HepG2 (cell line): ENCODE results near the gene FBF1. TPM values are rescaled to one million over a fixed set of nuclear protein-coding genes. Genes with fewer than 3 reads are reported as not detected.

ENCODE experiments used
- ARNT2 ChIP-seq: sonication (generic); formaldehyde crosslinking; IDR thresholded peaks from 2 replicates; pipeline ENCODE4 v1.8.0; 2022; ENCODE audit warnings: mild to moderate bottlenecking, low read depth, missing genetic modification reagents, moderate library complexity
- CBX2 ChIP-seq, 2 experiments: fragments of 200-600 bp in 1 of 2; sonication (generic); formaldehyde crosslinking in 1 of 2; IDR thresholded peaks; 2 replicates each; pipeline versions ENCODE4 v1.7.0 to v1.8.1; 2018 to 2022; ENCODE audit warnings: low read depth in 2 of 2, low read length in 1 of 2, mild to moderate bottlenecking in 1 of 2, missing genetic modification reagents in 1 of 2
- CEBPG ChIP-seq: IDR thresholded peaks from 2 replicates; pipeline ENCODE4 v1.6.1; 2016
- CEBPZ ChIP-seq: IDR thresholded peaks from 2 replicates; pipeline ENCODE4 v1.6.1; 2012; ENCODE audit warnings: low read length, improper control_type of control experiment
- DNMT3B ChIP-seq: conservative IDR thresholded peaks from 2 replicates; pipeline ENCODE4 v1.6.1; 2016; ENCODE audit warnings: missing biosample characterization, control low read depth
- E2F1 ChIP-seq: sonication (generic); formaldehyde crosslinking; IDR thresholded peaks from 2 replicates; pipeline ENCODE4 v1.5.0; 2020; ENCODE audit warnings: missing genetic modification reagents
- ELF3 ChIP-seq: IDR thresholded peaks from 2 replicates; pipeline ENCODE4 v1.6.1; 2016; ENCODE audit warnings: missing genetic modification reagents, missing compliant biosample characterization
- GZF1 ChIP-seq: sonication (generic); formaldehyde crosslinking; IDR thresholded peaks from 2 replicates; pipeline ENCODE4 v1.5.1; 2020; ENCODE audit warnings: mild to moderate bottlenecking, missing genetic modification reagents
- HCFC1 ChIP-seq: fragments of 150-350 bp; IDR thresholded peaks from 2 replicates; pipeline ENCODE4 v1.6.1; 2014; ENCODE audit warnings: low read depth, low read length
- HNRNPUL1 ChIP-seq: fragments of 200-400 bp; formaldehyde crosslinking; IDR thresholded peaks from 2 replicates; pipeline ENCODE4 v1.6.1; 2017; ENCODE audit warnings: low read depth, mild to moderate bottlenecking, low read length, moderate library complexity
- MBD4 ChIP-seq: IDR thresholded peaks from 2 replicates; pipeline ENCODE4 v1.6.1; 2012; ENCODE audit warnings: low read length, inconsistent platforms, borderline replicate concordance
- MYNN ChIP-seq: sonication (generic); formaldehyde crosslinking; IDR thresholded peaks from 2 replicates; pipeline ENCODE4 v1.4.0; 2020; ENCODE audit warnings: mild to moderate bottlenecking, low read depth, missing genetic modification reagents
- NFIB ChIP-seq: sonication (generic); formaldehyde crosslinking; IDR thresholded peaks from 2 replicates; pipeline ENCODE4 v1.9.0; 2021; ENCODE audit warnings: missing genetic modification reagents, mild to moderate bottlenecking, borderline replicate concordance
- RAD51 ChIP-seq: fragments of 450-650 bp; IDR thresholded peaks from 2 replicates; pipeline ENCODE4 v1.6.1; 2016; ENCODE audit warnings: borderline replicate concordance
- SRSF4 ChIP-seq: fragments of 200-400 bp; formaldehyde crosslinking; IDR thresholded peaks from one replicate; pipeline ENCODE4 v1.6.1; 2018; ENCODE audit warnings: mild to moderate bottlenecking, low read depth, low read length, moderate library complexity; ENCODE audit not compliant: poor library complexity, severe bottlenecking
- ZNF101 ChIP-seq: sonication (generic); formaldehyde crosslinking; IDR thresholded peaks from 2 replicates; pipeline ENCODE4 v1.4.0; 2020; ENCODE audit warnings: mild to moderate bottlenecking, low read depth, missing genetic modification reagents, borderline replicate concordance
- ZNF225 ChIP-seq: sonication (generic); formaldehyde crosslinking; IDR thresholded peaks from 2 replicates; pipeline ENCODE4 v1.4.0; 2020; ENCODE audit warnings: mild to moderate bottlenecking, missing genetic modification reagents
- ZNF572 ChIP-seq: sonication (generic); formaldehyde crosslinking; IDR thresholded peaks from 2 replicates; pipeline ENCODE4 v1.5.1; 2020; ENCODE audit warnings: mild to moderate bottlenecking, missing genetic modification reagents
- ZNF615 ChIP-seq: sonication (generic); formaldehyde crosslinking; IDR thresholded peaks from 2 replicates; pipeline ENCODE4 v1.5.0; 2020; ENCODE audit warnings: mild to moderate bottlenecking, missing genetic modification reagents, borderline replicate concordance
- ZNF616 ChIP-seq: sonication (generic); formaldehyde crosslinking; IDR thresholded peaks from 2 replicates; pipeline ENCODE4 v1.5.0; 2020; ENCODE audit warnings: low read depth, mild to moderate bottlenecking, missing genetic modification reagents
- polyA plus RNA-seq, 8 experiments: library from polyadenylated mRNA; depleted of rRNA in 3 of 8; stranded (reverse) in 7 of 8; unstranded in 1 of 8; fragments of >200 nt; fragmentation: Illumina TruSeq in 4 of 8; extraction: Trizol in 4 of 8; gene quantifications; 2 replicates each; pipeline versions ENCODE4 v1.2.1 to v1.2.3, GENCODE V29; 2011 to 2016; ENCODE audit warnings: low read depth in 4 of 8, missing spikeins in 1 of 8, mixed read lengths in 1 of 8; ENCODE audit not compliant: insufficient read depth in 1 of 8
- total RNA-seq, 5 experiments: library from RNA; depleted of rRNA; stranded (reverse); fragments of >200 nt; fragmentation: Illumina TruSeq; extraction: Trizol; gene quantifications; 2 replicates each; pipeline ENCODE4 v1.2.3, GENCODE V29; 2016; ENCODE audit warnings: low read depth in 1 of 5
- TF ChIP-seq, protein P1 (sequence below): sonication (generic); formaldehyde crosslinking; IDR thresholded peaks from 2 replicates; pipeline ENCODE4 v1.4.0; 2020; ENCODE audit warnings: mild to moderate bottlenecking, missing genetic modification reagents
- TF ChIP-seq, protein P2 (sequence below): sonication (generic); formaldehyde crosslinking; conservative IDR thresholded peaks from 2 replicates; pipeline ENCODE4 v1.4.0; 2020; ENCODE audit warnings: missing genetic modification reagents

FBF1 gene
- total and polyA plus RNA-seq, 2 of the 13 experiments (the other 11 are each of a cell fraction or from before 2014, with no cell fraction given) = 2.4 to 8.1 TPM

- TF ChIP-seq ZNF572 (CRISPR knock-in tag) = peak; percentile 62; the same call in 1 of the 2 replicates
- TF ChIP-seq CBX2 (IDR thresholded peaks at IDR 0.05; ENCODE audit: low read depth, low read length) = no peak
- no peak for TF ChIP-seq CBX2 (CRISPR knock-in tag; IDR thresholded peaks at IDR 0.05; ENCODE audit: low read depth)
- no peak for TF ChIP-seq RAD51
- no peak for TF ChIP-seq ZNF101
- no peak for TF ChIP-seq MBD4
- TF ChIP-seq SRSF4 = no peak
- peak; percentile 54 for TF ChIP-seq CEBPG (CRISPR knock-in tag)
- no peak for TF ChIP-seq NFIB (CRISPR knock-in tag)
- TF ChIP-seq ARNT2 (CRISPR knock-in tag) = no peak; the same call in 1 of the 2 replicates
- peak; percentile 82 for TF ChIP-seq GZF1
- TF ChIP-seq, protein P1, sequence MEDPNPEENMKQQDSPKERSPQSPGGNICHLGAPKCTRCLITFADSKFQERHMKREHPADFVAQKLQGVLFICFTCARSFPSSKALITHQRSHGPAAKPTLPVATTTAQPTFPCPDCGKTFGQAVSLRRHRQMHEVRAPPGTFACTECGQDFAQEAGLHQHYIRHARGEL (CRISPR knock-in tag) = no peak
- TF ChIP-seq, protein P2, sequence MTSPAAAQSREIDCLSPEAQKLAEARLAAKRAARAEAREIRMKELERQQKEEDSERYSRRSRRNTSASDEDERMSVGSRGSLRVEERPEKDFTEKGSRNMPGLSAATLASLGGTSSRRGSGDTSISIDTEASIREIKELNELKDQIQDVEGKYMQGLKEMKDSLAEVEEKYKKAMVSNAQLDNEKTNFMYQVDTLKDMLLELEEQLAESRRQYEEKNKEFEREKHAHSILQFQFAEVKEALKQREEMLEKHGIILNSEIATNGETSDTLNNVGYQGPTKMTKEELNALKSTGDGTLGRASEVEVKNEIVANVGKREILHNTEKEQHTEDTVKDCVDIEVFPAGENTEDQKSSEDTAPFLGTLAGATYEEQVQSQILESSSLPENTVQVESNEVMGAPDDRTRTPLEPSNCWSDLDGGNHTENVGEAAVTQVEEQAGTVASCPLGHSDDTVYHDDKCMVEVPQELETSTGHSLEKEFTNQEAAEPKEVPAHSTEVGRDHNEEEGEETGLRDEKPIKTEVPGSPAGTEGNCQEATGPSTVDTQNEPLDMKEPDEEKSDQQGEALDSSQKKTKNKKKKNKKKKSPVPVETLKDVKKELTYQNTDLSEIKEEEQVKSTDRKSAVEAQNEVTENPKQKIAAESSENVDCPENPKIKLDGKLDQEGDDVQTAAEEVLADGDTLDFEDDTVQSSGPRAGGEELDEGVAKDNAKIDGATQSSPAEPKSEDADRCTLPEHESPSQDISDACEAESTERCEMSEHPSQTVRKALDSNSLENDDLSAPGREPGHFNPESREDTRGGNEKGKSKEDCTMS (CRISPR knock-in tag) = no peak
- TF ChIP-seq ZNF616 (CRISPR knock-in tag) = no peak
- no peak for TF ChIP-seq ZNF615 (CRISPR knock-in tag)
- no peak for TF ChIP-seq HCFC1
- TF ChIP-seq HNRNPUL1 = no peak
- no peak; the same call in 1 of the 2 replicates for TF ChIP-seq DNMT3B
- peak; percentile 66; the same call in 1 of the 2 replicates for TF ChIP-seq E2F1
- no peak for TF ChIP-seq MYNN (CRISPR knock-in tag)
- TF ChIP-seq ELF3 (CRISPR knock-in tag) = peak; percentile 85
- TF ChIP-seq ZNF225 (CRISPR knock-in tag) = 0 out of 2 replicates have a peak, but pooled peaks have one; percentile 23
- TF ChIP-seq CEBPZ = no peak
Observed at GRCh38 chr17:75872434-75873351, 68.1 kb downstream of the FBF1 start (continued).
